Measurements from ENCODE around the gene PDGFA.

- TF ChIP-seq CTCF (IDR thresholded peaks at IDR 0.05) = no peak
- TF ChIP-seq POLR2A (IDR thresholded peaks at IDR 0.05) = no peak
Measured at GRCh38 chr7:493661-494251, 25.9 kb downstream of the PDGFA start.
